Kidney (tissue), 14 donors: ENCODE data around the gene CDK8. TPM values are rescaled to one million over a fixed set of nuclear protein-coding genes. Genes with fewer than 3 reads are reported as not detected.

Experiments
- DNase-seq, 5 donors: peaks; one replicate each; pipeline ENCODE4 v3.0.0-alpha.2; 2013 to 2020
- FAIRE-seq: peaks from 2 replicates; lab custom pipeline; 2012; peaks lifted over from hg19 to GRCh38; lab: Jason Lieb, UNC
- H3K27ac ChIP-seq, 2 donors: one replicate each; pipeline ENCODE4 v1.7.0; 2013; ENCODE audit warnings: low read depth in 2 of 2, low read length in 2 of 2, inconsistent platforms in 1 of 2
- H3K27me3 ChIP-seq: one replicate; pipeline ENCODE4 v1.7.1; 2013; ENCODE audit warnings: low read length, inconsistent platforms; ENCODE audit not compliant: control insufficient read depth, insufficient read depth
- H3K36me3 ChIP-seq, 3 donors: one replicate each; pipeline versions ENCODE4 v1.7.0 to v1.7.1; 2013; ENCODE audit warnings: low read length in 3 of 3, control low read depth in 1 of 3, inconsistent platforms in 1 of 3; ENCODE audit not compliant: insufficient read depth in 3 of 3, control insufficient read depth in 2 of 3
- H3K4me1 ChIP-seq, 3 donors: one replicate each; pipeline versions ENCODE4 v1.7.0 to v1.7.1; 2013; ENCODE audit warnings: low read length in 3 of 3, inconsistent platforms in 1 of 3, low read depth in 1 of 3; ENCODE audit not compliant: control insufficient read depth in 2 of 3, insufficient read depth in 2 of 3
- H3K4me3 ChIP-seq, 3 donors: one replicate each; pipeline versions ENCODE4 v1.7.0 to v1.8.1; 2013; ENCODE audit warnings: low read length in 3 of 3, control low read depth in 1 of 3, inconsistent platforms in 1 of 3
- H3K9ac ChIP-seq, 3 donors: one replicate each; pipeline versions ENCODE4 v1.7.0 to v1.7.1; 2013; ENCODE audit warnings: low read length in 3 of 3, control low read depth in 1 of 3, inconsistent platforms in 1 of 3
- H3K9me3 ChIP-seq, 3 donors: one replicate each; pipeline versions ENCODE4 v1.7.0 to v1.7.1; 2013; ENCODE audit warnings: low read length in 3 of 3, control low read depth in 1 of 3, inconsistent platforms in 1 of 3; ENCODE audit not compliant: control insufficient read depth in 2 of 3, insufficient read depth in 1 of 3
- CTCF ChIP-seq: IDR thresholded peaks from 3 replicates; pipeline ENCODE4 v1.5.1; 2012; ENCODE audit warnings: mild to moderate bottlenecking, moderate library complexity, borderline replicate concordance; ENCODE audit not compliant: insufficient read depth; ENCODE audit errors: extremely low read depth
- intact Hi-C: fragments of 100-400 bp; cut with DNase I; formaldehyde crosslinking; loops from one replicate; pipeline ENCODE4 v1.11.1; 2022
- polyA plus RNA-seq: library from polyadenylated mRNA; stranded (reverse); fragments of 350-450 nt; fragmentation: Illumina TruSeq; extraction: RNeasy Lipid Tissue Mini Kit (QIAGEN cat#74804); gene quantifications from one replicate; pipeline ENCODE4 v1.2.3, GENCODE V29; 2014; ENCODE audit warnings: low read depth, low replicate concordance; ENCODE audit not compliant: insufficient read depth
- total RNA-seq: library from RNA; stranded (reverse); fragmentation: NEBNext Ultra II Directional; extraction: Animal tissue kit (Norgen Biotek cat#: 25700); gene quantifications from one replicate; pipeline ENCODE4 v1.2.1, GENCODE V29; 2021
- donor health status: control.
- donor health status: control.
- donor health status: control.
- donor health status: control.
- donor health status: control.
- donor health status: DM: yes; HTN: yes; CAD: no.
- donor health status: Normal renal cell carcinoma (clear cell type).

CDK8 gene
- total and polyA plus RNA-seq, 2 donors from 2014 or later: 10.4 to 11.2 TPM

DNA sequence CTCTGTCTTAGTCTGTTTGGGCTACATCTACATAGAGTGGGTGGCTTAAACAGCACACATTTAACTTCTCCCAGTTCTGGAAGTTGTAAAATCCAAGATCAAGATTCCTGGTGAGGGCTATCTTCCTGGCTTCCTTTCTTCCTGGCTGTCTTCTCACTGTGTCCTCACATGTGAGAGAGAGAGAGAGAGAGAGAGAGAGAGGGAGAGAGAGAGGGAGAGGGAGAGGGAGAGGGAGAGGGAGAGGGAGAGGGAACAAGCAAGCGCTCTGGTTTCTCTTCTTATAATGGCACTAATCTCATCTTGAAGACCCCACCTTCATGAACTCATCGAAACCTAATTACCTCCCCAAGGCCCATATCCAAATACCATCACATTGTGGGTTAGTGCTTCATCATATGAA lies 69.2 kb downstream of the CDK8 start:
- Histone ChIP-seq H3K4me1 (peaks cover 0 to 5% (median 4%) of the 10 kb centered on the region in 3 donors), H3K9me3 (no peaks in the 10 kb centered on the region), H3K4me3 (no peak overlapping the region), H3K9ac (no peak overlapping the region), H3K27ac (no peak overlapping the region), H3K36me3 (no peaks in the 10 kb centered on the region), H3K27me3 (no peaks in the 10 kb centered on the region)
- DNase-seq (no peak), FAIRE-seq (no peak)
- no peak for TF ChIP-seq CTCF
- intact Hi-C loops: no loop called here

DNA sequence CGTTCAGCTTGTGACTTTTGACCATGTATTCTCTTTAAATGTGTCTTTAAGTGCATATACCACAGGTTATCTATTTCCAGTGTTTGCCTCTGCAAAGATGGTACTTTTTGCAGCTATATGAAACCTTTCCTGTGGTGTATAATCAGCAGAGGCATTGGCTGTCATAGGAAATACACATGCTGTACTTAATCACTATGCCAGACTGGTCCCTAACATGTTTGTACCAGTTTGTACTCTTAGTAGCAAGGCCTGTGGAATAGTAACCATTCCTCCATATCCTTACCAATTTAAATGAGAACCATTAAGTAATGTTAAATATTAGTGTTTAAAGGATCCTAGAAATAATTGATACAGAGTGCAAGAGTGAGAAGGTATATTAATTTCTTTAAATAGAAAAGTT lies 69.8 kb downstream of the CDK8 start:
- no peak for TF ChIP-seq CTCF
- intact Hi-C loops: no loop called here
- Histone ChIP-seq H3K4me1 (peaks cover 0 to 5% (median 4%) of the 10 kb centered on the region in 3 donors), H3K27me3 (no peaks in the 10 kb centered on the region), H3K27ac (no peak overlapping the region), H3K9ac (no peak overlapping the region), H3K36me3 (no peaks in the 10 kb centered on the region), H3K4me3 (no peak overlapping the region), H3K9me3 (no peaks in the 10 kb centered on the region)
- DNase-seq (no peak), FAIRE-seq (no peak)

DNA sequence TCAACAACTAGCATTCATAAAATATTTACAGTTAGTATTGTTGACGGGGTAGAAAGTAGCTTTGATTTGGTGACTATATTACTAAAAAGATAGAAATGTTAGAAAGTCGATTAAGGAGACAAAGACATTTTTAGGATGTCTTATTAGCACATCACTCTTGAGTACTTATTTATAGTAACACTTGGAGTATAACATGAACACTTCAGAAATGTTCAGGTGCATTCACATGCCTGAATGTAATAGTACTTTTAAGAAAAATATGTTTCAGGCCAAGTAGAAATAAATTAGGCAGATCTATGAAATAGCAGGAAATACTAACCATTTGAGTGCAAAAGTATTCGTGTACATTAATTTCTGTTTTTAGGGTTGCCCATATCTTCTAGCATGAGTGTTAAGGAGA lies 70.4 kb downstream of the CDK8 start:
- DNase-seq (no peak), FAIRE-seq (no peak)
- no peaks in the 10 kb centered on the region for H3K9me3 ChIP-seq
- peaks cover 0 to 5% (median 4%) of the 10 kb centered on the region in 3 donors for H3K4me1 ChIP-seq
- no peak overlapping the region for H3K4me3 ChIP-seq
- H3K27me3 ChIP-seq: no peaks in the 10 kb centered on the region
- intact Hi-C loops: no loop called here
- no peak for TF ChIP-seq CTCF
- H3K27ac ChIP-seq: no peak overlapping the region
- no peak overlapping the region for H3K9ac ChIP-seq
- H3K36me3 ChIP-seq: no peaks in the 10 kb centered on the region

DNA sequence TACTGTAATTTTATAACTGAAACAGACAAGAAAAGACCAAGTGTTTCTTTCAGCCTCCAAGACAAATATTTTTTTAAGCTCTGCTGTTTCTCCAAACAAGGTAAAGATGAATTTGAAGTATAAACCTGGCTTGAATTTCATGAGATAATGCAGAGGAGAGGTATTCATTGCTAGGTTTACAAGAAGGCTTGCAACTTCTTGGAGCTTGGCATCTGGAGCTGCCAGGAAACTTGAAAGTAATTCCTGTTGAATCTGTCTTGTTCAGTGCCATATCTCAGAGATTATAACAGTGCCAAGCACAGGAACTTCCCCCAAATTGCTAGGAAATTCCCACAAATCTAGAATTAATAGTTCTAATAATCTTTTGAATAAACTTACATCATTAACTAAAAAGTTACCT lies 70.9 kb downstream of the CDK8 start:
- H3K4me3 ChIP-seq: no peak overlapping the region
- DNase-seq (no peak), FAIRE-seq (no peak)
- no peak overlapping the region for H3K27ac ChIP-seq
- H3K36me3 ChIP-seq: no peaks in the 10 kb centered on the region
- no peaks in the 10 kb centered on the region for H3K27me3 ChIP-seq
- no peaks in the 10 kb centered on the region for H3K9me3 ChIP-seq
- no peak overlapping the region for H3K9ac ChIP-seq
- peaks cover 0 to 5% (median 4%) of the 10 kb centered on the region in 3 donors for H3K4me1 ChIP-seq
- intact Hi-C loops: no loop called here
- TF ChIP-seq CTCF: no peak
